Endothelial cell (in vitro differentiated cells): Measurements from ENCODE around the gene IL34. TPM values are rescaled to one million over a fixed set of nuclear protein-coding genes. Genes with fewer than 3 reads are reported as not detected.

Source experiments
- DNase-seq: peaks from one replicate; pipeline ENCODE4 v3.0.0; 2021; ENCODE audit warnings: low spot score
- H3K27ac Mint-ChIP-seq: one replicate; pipeline ENCODE4 v1.8.0; 2021; ENCODE audit warnings: mixed read lengths, inconsistent platforms; ENCODE audit not compliant: unreplicated experiment
- H3K27me3 Mint-ChIP-seq: one replicate; pipeline ENCODE4 v1.8.0; 2021; ENCODE audit warnings: mild to moderate bottlenecking, moderate library complexity, mixed read lengths, inconsistent platforms; ENCODE audit not compliant: unreplicated experiment
- H3K36me3 Mint-ChIP-seq: one replicate; pipeline ENCODE4 v1.8.0; 2021; ENCODE audit warnings: mild to moderate bottlenecking, low read depth, mixed read lengths, inconsistent platforms; ENCODE audit not compliant: unreplicated experiment
- H3K4me1 Mint-ChIP-seq: one replicate; pipeline ENCODE4 v1.8.0; 2021; ENCODE audit warnings: mild to moderate bottlenecking, mixed read lengths, inconsistent platforms; ENCODE audit not compliant: unreplicated experiment
- H3K4me3 Mint-ChIP-seq: one replicate; pipeline ENCODE4 v1.8.0; 2021; ENCODE audit warnings: mild to moderate bottlenecking, mixed read lengths, inconsistent platforms; ENCODE audit not compliant: unreplicated experiment
- H3K9me3 Mint-ChIP-seq: one replicate; pipeline ENCODE4 v1.8.0; 2021; ENCODE audit warnings: mixed read lengths, inconsistent platforms; ENCODE audit not compliant: unreplicated experiment
- total RNA-seq: library from RNA; stranded (reverse); fragmentation: NEBNext Ultra II Directional; extraction: Animal tissue kit (Norgen Biotek cat#: 25700); gene quantifications from one replicate; pipeline ENCODE4 v1.2.1, GENCODE V29; 2021; ENCODE audit not compliant: unreplicated experiment
- TF ChIP-seq, protein P1 (sequence below): fragments of 200-600 bp; sonication (generic); IDR thresholded peaks from one replicate; pipeline ENCODE4 v1.5.0; 2021; ENCODE audit warnings: antibody characterized with exemption; ENCODE audit not compliant: unreplicated experiment

The IL34 gene
- total RNA-seq, 1 donor from 2014 or later: 1.6 TPM

DNA sequence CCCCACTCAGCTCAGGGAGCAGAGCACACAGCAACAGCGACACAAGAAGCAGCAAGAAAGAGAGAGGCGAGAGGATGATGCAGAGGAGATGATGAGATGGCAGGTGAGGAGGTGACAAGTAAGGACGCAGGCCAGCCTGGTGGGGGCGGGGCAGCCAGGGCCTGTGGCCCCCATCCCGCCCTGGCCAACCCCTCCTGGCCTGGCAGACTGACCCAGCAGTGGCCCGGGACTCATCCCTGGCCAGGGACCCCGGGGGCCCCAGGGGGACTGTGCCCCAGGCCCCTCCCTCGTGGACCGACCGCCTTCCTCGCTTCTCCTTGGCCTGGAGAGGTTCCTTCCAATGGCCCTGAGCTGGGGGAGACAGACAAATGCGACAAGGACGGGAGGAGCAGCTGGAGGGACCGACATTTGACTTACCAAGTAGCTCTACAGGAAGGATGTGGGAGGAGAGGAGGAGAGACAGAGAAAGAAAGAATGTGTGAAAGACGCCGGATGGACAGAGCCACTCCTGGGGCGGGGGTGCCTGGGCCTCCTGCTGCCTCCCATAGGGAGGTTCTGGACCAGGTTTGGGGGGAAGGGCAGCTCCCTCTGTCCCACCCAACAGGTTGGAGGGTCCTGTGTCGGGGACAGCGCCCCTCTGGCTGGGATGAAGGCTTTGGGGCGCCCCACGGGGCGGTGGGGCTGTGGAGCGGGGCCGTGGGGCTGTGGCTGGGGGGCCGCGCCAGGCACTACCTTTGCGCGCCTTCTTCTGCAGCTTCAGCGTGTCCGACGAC lies 32.7 kb downstream of the IL34 start:
- Mint-ChIP-seq H3K27me3 (peaks cover 6% of the 10 kb centered on the region), H3K4me3 (no peak overlapping the region), H3K4me1 (peaks cover 15% of the 10 kb centered on the region), H3K9me3 (no peaks in the 10 kb centered on the region), H3K27ac (no peak overlapping the region), H3K36me3 (peaks cover 18% of the 10 kb centered on the region)
- TF ChIP-seq, protein P1, sequence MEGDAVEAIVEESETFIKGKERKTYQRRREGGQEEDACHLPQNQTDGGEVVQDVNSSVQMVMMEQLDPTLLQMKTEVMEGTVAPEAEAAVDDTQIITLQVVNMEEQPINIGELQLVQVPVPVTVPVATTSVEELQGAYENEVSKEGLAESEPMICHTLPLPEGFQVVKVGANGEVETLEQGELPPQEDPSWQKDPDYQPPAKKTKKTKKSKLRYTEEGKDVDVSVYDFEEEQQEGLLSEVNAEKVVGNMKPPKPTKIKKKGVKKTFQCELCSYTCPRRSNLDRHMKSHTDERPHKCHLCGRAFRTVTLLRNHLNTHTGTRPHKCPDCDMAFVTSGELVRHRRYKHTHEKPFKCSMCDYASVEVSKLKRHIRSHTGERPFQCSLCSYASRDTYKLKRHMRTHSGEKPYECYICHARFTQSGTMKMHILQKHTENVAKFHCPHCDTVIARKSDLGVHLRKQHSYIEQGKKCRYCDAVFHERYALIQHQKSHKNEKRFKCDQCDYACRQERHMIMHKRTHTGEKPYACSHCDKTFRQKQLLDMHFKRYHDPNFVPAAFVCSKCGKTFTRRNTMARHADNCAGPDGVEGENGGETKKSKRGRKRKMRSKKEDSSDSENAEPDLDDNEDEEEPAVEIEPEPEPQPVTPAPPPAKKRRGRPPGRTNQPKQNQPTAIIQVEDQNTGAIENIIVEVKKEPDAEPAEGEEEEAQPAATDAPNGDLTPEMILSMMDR: no peak
- DNase-seq: no peak

DNA sequence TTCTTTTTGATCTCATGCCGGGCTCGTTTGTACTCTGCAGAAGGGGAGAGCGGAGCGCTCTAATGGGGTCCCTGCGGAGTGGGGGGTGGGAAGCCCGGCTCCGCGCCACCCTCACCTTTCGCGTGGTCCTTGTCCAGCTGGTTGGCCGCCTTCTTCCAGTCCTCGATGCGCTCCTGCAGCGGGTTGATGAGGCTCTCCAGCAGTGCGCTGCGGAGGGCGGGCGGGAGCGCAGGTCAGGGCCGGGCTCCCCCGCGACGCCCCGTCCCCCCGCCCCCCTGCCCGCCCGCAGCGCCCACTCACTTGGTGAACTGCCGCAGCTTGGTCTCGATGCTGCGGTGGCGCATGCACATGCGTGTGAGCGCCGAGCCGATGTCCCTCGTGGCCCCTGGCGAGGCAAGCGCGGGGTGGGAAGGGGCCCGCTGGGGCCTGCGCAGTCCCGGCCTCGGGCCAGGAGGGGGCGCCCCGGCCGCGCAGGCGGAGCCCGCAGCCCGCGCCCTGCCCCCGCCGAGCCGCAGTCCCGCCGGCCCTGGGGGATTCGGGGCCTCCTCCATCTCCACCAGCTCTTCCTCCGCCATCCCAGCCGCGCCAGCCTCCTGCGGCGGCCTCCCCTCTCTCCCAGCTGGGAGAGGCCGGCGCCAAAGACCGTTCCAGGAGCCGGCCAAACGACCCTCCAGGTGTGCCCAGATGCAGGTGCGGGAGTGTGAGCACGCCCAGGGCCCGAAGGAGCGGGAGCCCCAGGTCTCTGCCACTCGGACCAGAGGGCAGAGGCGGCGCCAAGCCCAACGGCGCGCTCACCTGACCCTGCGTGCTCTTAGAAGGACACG lies 33.5 kb downstream of the IL34 start:
- Mint-ChIP-seq H3K4me3 (no peak overlapping the region), H3K27me3 (peaks cover 6% of the 10 kb centered on the region), H3K4me1 (peaks cover 15% of the 10 kb centered on the region), H3K36me3 (peaks cover 18% of the 10 kb centered on the region), H3K9me3 (no peaks in the 10 kb centered on the region), H3K27ac (no peak overlapping the region)
- TF ChIP-seq, protein P1: peak; percentile 81
- DNase-seq: peak; percentile 64

DNA sequence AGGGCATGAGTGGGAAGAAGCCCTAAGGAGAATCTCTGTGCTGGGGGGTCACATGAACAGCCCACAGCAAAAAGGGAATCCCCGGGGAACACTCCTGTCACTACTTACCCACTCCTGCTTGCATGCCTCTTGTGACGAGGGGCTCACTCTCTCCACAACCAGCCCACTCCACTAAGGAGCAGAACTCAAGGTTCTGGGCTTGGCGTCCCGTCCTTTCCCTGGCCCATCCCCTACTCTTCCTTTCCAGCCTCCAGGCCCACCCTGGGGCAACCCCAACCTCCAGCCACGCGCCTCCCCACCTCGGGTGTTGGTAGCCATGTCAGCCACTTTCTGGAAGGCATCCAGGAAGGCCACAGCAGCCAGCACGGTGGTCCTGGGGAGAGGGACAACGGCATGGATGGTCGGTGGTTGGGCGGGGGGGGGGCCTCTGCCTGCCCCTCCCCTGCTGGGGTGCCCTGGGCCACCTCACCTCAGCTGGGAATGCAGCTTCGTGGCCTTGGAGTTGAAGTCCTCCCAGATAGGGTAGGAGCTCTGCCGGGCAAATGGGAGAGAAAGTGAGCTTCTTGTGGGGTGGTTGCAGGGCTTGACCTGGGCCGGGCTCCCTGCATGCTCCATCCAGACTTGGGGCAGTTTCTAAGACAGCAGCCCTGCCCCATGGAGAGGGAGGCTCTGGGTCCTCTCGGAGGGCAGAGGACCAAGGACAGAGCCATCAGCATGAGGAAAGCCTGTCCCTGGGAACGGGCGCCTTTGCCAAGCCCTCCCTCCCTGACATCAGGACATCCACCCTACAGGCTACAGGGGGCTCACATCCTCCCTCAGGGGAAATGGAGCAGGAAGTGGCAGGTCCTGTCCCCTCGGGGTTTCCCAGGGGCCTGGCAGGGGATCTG lies 34.4 kb downstream of the IL34 start:
- H3K27ac Mint-ChIP-seq: no peak overlapping the region

GRCh38 chr16:70681382-70682238 lies 35.3 kb downstream of the IL34 start:
- Mint-ChIP-seq H3K9me3 (no peaks in the 10 kb centered on the region), H3K27me3 (peaks cover 11% of the 10 kb centered on the region), H3K27ac (no peak overlapping the region), H3K36me3 (peaks cover 5% of the 10 kb centered on the region), H3K4me1 (peaks cover 19% of the 10 kb centered on the region), H3K4me3 (no peak overlapping the region)
- TF ChIP-seq, protein P1: no peak
- DNase-seq: no peak

More for the DNA sequence above, 34.4 kb downstream of the IL34 start:
- Mint-ChIP-seq H3K4me3 (no peak overlapping the region), H3K27me3 (peaks cover 6% of the 10 kb centered on the region), H3K36me3 (peaks cover 14% of the 10 kb centered on the region), H3K4me1 (peaks cover 15% of the 10 kb centered on the region), H3K9me3 (no peaks in the 10 kb centered on the region)
- peak; percentile 45 for DNase-seq
- TF ChIP-seq, protein P1: no peak
